Skin epidermis (tissue), 12 donors: Measurements from ENCODE around the gene PHKA1.
A peak's percentile ranks its signal among the peaks of the same experiment; 100 is the strongest.
"Not testable (repeated sequence)": the region's sequence is repeated elsewhere in the genome, so short reads cannot be mapped to it uniquely, and the experiment has no call there.

Experiments
- H3K27ac ChIP-seq, 21 experiments: fragments of 200-600 bp; sonication (generic) in 11 of 21; one replicate each; pipeline ENCODE4 v1.5.0; 2020; ENCODE audit warnings: mild to moderate bottlenecking in 3 of 21, inconsistent platforms in 2 of 21, moderate library complexity in 2 of 21
- H3K4me3 ChIP-seq, 7 experiments: fragments of 200-600 bp; sonication (generic) in 2 of 7; one replicate each; pipeline ENCODE4 v1.5.0; 2020; ENCODE audit warnings: inconsistent platforms in 2 of 7, mild to moderate bottlenecking in 2 of 7, moderate library complexity in 1 of 7

Gene PHKA1

GRCh38 chrX:72676465-72676864, 37.6 kb downstream of the PHKA1 start:
- H3K27ac ChIP-seq = no peak overlapping the region
- H3K4me3 ChIP-seq = no peak overlapping the region

- H3K4me3 ChIP-seq, H3K27ac ChIP-seq: not testable (repeated sequence)
Observed at GRCh38 chrX:72673951-72674350, 40.2 kb downstream of the PHKA1 start.

GRCh38 chrX:72669508-72669907, 44.6 kb downstream of the PHKA1 start:
- H3K27ac ChIP-seq, H3K4me3 ChIP-seq: not testable (repeated sequence)

DNA sequence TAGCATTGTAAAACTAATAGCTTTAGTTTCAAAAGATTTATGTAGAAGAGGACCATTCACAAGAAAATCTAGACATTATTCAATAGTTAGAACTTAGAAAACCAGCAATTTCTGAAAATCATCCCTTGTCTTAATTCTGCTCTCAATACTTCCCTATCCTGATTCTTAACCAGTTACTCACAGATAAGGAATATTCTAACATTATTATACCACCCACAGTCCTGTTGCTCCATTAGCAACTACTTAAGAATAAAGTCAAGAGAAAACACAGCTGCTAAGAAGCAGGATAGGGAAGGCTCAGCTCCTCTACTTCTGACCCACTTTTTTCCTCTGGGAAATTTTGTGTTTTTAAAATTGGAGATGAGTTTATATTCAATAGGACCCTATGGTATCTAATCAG, 47.7 kb downstream of the PHKA1 start:
- no peak overlapping the region for H3K27ac ChIP-seq

DNA sequence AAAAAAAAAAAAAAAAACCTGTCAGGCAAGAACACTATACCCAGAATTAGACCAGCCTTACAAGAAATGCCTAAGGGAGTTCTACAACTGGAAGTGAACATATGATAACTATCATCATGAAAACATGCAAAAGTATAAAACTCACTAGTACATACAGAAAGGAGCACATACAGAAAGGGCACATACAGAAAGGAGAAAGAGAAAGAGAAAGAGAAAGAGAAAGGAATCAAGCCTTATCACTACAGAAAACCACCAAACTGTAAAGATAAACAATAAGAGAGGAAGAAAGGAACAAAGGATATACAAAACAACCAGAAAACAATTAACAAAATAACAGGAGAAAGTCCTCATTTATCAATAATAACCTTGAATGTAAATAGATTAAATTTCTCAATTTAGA, 50.4 kb downstream of the PHKA1 start:
- Histone ChIP-seq H3K4me3 (no peak overlapping the region), H3K27ac (no peak overlapping the region)

More for the DNA sequence above, 47.7 kb downstream of the PHKA1 start:
- H3K4me3 ChIP-seq = no peak overlapping the region

DNA sequence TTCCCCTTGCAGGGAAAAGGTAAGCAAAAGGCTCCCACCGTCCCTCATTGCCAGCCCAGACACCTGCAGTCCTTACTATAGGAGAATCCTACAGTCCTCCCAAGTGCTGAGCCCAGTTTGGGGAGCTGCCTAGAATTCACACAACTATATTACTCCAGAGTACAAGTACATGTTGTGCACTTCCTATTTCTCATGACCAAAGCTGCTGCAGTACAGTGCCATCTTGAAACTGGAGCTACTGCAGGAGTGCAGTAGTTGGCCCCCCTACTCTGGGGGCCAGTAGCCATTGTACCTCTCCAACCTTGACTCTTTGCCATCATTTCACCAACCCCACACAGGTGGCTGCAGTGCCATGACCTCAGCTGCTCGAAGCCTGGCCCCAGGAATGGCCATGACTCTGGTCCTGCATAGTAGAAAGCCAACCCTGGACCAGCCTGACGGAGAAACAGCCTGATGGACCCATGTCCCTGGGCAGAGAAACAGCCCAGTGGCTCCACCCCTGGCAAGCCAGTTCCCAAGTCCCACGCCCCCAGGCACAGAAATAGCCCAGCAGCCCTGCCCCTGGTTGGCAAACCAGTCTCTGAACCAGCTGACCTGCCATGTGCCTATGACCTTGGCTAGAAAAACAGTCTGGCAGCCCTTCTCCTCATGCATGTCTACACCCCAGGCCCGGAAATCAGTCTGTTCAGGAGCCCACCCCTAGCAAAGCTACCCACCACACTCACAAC, 51.9 kb downstream of the PHKA1 start:
- Histone ChIP-seq H3K4me3 (no peak overlapping the region), H3K27ac (no peak overlapping the region)

- no peak overlapping the region for H3K27ac ChIP-seq
Observed at GRCh38 chrX:72659723-72660122, 54.4 kb downstream of the PHKA1 start.

GRCh38 chrX:72652082-72652481, 62.0 kb downstream of the PHKA1 start:
- Histone ChIP-seq H3K4me3 (no peak overlapping the region), H3K27ac (no peak overlapping the region)

More at GRCh38 chrX:72659723-72660122, 54.4 kb downstream of the PHKA1 start:
- H3K4me3 ChIP-seq = no peak overlapping the region

DNA sequence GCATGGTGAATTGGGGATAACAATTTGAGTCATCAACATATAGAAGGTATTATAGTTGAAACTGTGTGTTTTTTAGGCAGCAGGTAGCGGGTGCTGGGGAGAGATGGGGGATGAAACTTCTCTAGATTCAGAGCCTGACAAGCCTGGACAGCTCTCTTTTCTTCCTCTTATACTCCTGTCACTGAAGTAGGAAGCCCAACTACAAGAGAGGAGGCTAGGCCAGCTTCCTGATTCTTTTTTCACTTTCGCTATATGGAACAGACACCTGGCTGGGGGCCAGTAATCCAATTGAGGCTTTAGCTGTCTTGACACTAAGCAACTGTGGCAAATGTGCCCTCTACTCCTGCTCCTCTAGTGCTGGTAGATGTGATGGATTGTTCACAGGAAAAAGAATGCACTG, 69.2 kb downstream of the PHKA1 start:
- H3K4me3 ChIP-seq = no peak overlapping the region
- H3K27ac ChIP-seq = no peak overlapping the region

GRCh38 chrX:72641611-72642010, 72.5 kb downstream of the PHKA1 start:
- Histone ChIP-seq H3K4me3 (no peak overlapping the region), H3K27ac (no peak overlapping the region)

- Histone ChIP-seq H3K4me3 (no peak overlapping the region), H3K27ac (no peak overlapping the region)
Observed at GRCh38 chrX:72635930-72636329, 78.2 kb downstream of the PHKA1 start.

- no peak overlapping the region for H3K4me3 ChIP-seq
- H3K27ac ChIP-seq = peak overlapping the region in 1 of 21 experiments; percentile 45
Observed at GRCh38 chrX:72634331-72634730, 79.8 kb downstream of the PHKA1 start.

DNA sequence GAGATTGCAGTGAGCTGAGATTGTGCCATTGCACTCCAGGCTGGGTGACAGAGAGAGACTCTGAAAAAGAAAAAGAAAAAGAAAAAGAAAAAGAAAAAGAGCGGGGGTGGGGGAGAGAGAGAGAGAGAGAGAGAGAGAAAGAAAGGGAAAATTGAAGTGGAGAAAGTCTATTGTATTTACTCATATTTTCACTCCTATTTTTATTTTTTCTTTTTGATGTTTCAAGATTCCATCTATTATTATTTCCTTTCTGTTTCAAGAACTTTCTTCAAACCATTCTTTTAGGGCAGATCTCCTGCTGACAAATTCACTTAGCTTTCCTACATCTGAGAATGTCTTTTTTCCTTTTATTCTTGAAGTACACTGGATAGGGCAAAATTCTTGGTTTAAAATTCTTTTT, 83.9 kb downstream of the PHKA1 start:
- Histone ChIP-seq H3K27ac (no peak overlapping the region), H3K4me3 (no peak overlapping the region)

GRCh38 chrX:72624194-72624593, 89.9 kb downstream of the PHKA1 start:
- H3K27ac ChIP-seq = no peak overlapping the region
- no peak overlapping the region for H3K4me3 ChIP-seq

- Histone ChIP-seq H3K4me3 (no peak overlapping the region), H3K27ac (peak overlapping the region in 2 of 21 experiments; percentile 25 to 36)
Observed at GRCh38 chrX:72621625-72622485, 92.3 kb downstream of the PHKA1 start.

GRCh38 chrX:72621163-72621562, 92.9 kb downstream of the PHKA1 start:
- H3K4me3 ChIP-seq = no peak overlapping the region
- H3K27ac ChIP-seq = peak overlapping the region in 4 of 21 experiments; percentile 25 to 67 (median 49)

DNA sequence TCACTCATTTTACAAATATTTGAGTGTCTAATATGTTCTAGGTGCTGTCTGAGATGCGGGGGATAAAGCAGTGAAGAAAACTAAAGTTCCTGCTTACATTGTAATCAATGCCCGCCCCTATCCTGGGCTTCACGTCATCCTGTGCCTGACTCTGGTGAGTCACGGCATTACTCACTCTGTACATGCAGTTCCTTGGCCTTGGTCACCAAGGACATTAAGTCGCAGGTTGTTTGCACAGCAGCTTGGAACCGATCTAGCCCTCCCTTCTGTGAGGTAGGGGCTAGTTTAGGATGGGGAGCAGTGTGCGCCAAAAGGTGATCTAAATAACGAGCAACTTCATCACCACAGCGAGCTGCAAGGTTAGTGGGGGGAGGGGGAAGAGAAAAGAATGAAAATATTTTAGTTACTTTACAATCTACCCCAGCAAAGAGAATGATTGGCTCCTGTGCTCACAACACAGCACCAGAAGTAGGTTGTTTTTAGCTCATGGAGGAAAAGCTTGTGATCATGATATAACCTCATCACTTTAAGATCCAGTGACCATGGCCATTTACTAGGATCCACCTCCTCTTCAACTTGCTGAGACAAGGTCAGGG, 93.5 kb downstream of the PHKA1 start:
- Histone ChIP-seq H3K4me3 (no peak overlapping the region), H3K27ac (peak overlapping the region in 3 of 21 experiments; percentile 25 to 67 (median 62))

DNA sequence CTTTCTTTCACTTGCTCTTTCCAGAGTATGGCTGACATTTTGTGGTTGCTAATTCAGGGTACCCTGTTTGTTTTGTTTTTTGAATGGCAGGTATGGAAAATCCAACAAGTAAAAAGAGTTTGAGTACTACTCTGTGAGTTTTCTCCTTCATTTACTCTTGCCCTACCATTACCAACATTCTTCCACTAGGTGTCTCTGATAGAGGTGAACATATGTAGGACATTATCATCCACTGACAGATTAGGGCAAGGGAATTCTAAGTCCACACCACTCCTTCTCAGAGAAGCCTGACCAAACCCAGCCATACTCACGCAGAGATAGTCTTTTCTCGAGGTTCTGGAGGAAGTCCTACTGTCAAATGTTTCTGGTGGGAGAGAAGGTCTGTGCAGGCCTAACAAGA, 104.8 kb downstream of the PHKA1 start:
- no peak overlapping the region for H3K4me3 ChIP-seq
- no peak overlapping the region for H3K27ac ChIP-seq

DNA sequence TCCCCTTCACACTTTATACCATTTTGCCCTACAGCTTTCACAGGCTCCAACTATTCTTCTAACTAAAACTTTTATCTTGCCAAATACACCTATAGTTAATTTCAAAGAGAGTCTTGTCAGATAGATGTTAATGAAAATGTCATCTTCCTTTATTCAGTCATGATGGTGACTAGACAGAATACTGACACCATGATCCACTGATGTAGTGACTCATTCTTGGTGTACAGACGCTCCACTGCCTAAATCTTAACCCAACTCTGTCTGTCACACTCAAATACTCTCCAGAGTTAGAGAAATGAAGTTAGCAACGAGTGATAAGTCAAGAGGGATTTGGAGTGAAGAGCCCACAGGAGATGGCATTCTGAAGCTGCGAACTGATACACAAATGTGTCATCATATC, 109.4 kb downstream of the PHKA1 start:
- no peak overlapping the region for H3K4me3 ChIP-seq
- no peak overlapping the region for H3K27ac ChIP-seq

- Histone ChIP-seq H3K27ac (no peak overlapping the region), H3K4me3 (no peak overlapping the region)
Observed at GRCh38 chrX:72604112-72604511, 110.0 kb downstream of the PHKA1 start.

DNA sequence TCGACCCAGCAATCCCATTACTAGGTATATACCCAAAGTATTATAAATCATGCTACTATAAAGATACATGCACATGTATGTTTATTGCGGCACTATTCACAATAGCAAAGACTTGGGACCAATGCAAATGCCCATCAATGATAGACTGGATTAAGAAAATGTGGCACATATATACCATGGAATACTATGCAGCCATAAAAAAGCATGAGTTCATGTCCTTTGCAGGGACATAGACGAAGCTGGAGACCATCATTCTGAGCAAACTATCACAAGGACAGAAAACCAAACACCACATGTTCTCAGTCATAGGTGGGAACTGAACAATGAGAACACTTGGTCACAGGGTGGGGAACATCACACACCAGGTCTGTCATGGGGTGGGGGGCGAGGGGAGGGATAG, 123.1 kb downstream of the PHKA1 start:
- not testable (repeated sequence) for H3K27ac ChIP-seq, H3K4me3 ChIP-seq
